Measurements from ENCODE around the gene HIPK4.
A peak's percentile ranks its signal among the peaks of the same experiment; 100 is the strongest.

HIPK4 gene

GRCh38 chr19:40395956-40396355 is 6.0 kb upstream of the HIPK4 start:
- no peak for TF ChIP-seq CTCF (IDR thresholded peaks at IDR 0.05; ENCODE audit: borderline replicate concordance, insufficient read depth, low read depth, low read length)

GRCh38 chr19:40394816-40395210 is 4.8 kb upstream of the HIPK4 start:
- H3K4me3 ChIP-seq (ENCODE audit: low read depth, low read length) = no peak overlapping the region
- TF ChIP-seq CTCF (IDR thresholded peaks at IDR 0.05; ENCODE audit: borderline replicate concordance, insufficient read depth, low read depth, low read length) = no peak

More at GRCh38 chr19:40395956-40396355, 6.0 kb upstream of the HIPK4 start:
- H3K4me3 ChIP-seq (ENCODE audit: low read depth, low read length) = no peak overlapping the region

- TF ChIP-seq CTCF (IDR thresholded peaks at IDR 0.05; ENCODE audit: borderline replicate concordance, insufficient read depth, low read depth, low read length) = no peak
- H3K4me3 ChIP-seq (ENCODE audit: low read depth, low read length) = no peak overlapping the region
Measured at GRCh38 chr19:40393894-40394815, 4.2 kb upstream of the HIPK4 start.

GRCh38 chr19:40392894-40393517 is 3.0 kb upstream of the HIPK4 start:
- no peak overlapping the region for H3K4me3 ChIP-seq (ENCODE audit: low read depth, low read length)
- TF ChIP-seq CTCF (IDR thresholded peaks at IDR 0.05; ENCODE audit: borderline replicate concordance, insufficient read depth, low read depth, low read length) = peak; percentile 67; the same call in 1 of the 2 replicates

- no peak overlapping the region for H3K4me3 ChIP-seq (ENCODE audit: low read depth, low read length)
- TF ChIP-seq CTCF (IDR thresholded peaks at IDR 0.05; ENCODE audit: borderline replicate concordance, insufficient read depth, low read depth, low read length) = no peak
Measured at GRCh38 chr19:40392123-40392522, 2.1 kb upstream of the HIPK4 start.

GRCh38 chr19:40389404-40390083 is 437 bp downstream of the HIPK4 start:
- TF ChIP-seq CTCF (IDR thresholded peaks at IDR 0.05; ENCODE audit: borderline replicate concordance, insufficient read depth, low read depth, low read length) = no peak
- H3K4me3 ChIP-seq (ENCODE audit: low read depth, low read length) = no peak overlapping the region

Measured in GM12875 (cell line).